ENCODE measurements around the gene CSTPP1.

The CSTPP1 gene

DNA sequence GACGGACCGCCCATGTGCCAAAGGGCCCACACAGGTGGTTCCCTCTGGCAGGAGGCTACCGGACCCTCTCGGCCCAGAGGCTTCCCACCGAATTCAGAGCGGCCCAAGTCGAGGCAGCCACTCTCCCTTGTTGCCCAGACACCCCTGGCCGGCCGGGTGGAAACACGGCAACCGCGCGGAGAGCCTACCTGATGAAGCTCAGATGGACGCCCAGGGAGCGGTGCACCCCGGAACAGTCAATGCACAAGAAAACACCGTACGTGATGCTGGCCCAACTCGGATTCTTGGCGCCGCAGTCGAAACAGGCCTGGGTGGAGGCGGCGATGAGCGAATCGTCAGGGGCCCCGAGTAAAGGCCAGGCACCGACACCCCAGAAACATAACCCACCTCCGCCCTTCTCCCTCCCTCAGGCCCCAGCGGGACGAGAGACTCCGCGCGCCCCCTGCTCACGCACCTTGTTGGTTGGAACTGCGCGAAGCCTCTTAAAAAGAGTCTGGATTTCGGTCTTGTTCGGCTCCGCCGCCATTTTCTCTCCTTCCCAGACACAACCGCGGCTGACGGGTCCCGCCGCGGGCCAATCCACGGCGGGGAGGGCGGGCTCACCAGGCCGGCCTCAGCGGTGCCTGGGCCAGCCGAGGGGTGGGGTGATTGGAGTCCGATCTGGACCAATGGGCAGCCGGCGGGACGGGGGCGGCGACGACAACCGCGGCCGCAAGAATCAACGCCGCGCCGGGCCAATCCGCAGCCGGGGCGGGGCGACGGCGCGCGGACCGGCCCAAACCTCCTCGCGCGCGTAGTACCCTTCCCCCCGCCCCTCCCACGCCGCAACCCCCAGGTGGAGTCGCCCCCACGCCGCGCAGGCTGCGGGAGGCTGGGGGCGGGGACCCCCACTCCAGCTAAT lies 240.0 kb downstream of the CSTPP1 start, which contains the start of gene ARFGAP2:
Gene ARFGAP2 (minus strand): TSS at position 552 of the 901 bp plus-strand sequence. CDS start 26 bp downstream, at position 526.
- Histone ChIP-seq H3K36me3 (ENCODE audit: insufficient read depth, low read length) (peaks cover 38% of the 10 kb centered on the region), H2AFZ (ENCODE audit: low read depth, low read length) (peak within 1 kb of the TSS; percentile 98), H3K9me3 (ENCODE audit: insufficient read depth, low read length, severe bottlenecking) (no peaks in the 10 kb centered on the region), H3K79me2 (ENCODE audit: insufficient read depth, low read length) (peaks cover 50% of the 10 kb centered on the region), H3K9ac (ENCODE audit: low read depth, low read length) (peak within 1 kb of the TSS; percentile 93), H3K27me3 (ENCODE audit: insufficient read depth, low read length, poor library complexity) (no peaks in the 10 kb centered on the region), H3K4me3 (ENCODE audit: low read depth in 1 of 2, low read length in 2 of 2) (peak within 1 kb of the TSS; percentile 91 to 92), H3K4me2 (ENCODE audit: insufficient read depth, low read length) (peak within 1 kb of the TSS; percentile 99), H4K20me1 (ENCODE audit: insufficient read depth, low read length) (peaks cover 29% of the 10 kb centered on the region), H3K4me1 (ENCODE audit: insufficient read depth, low read length) (peaks cover 52% of the 10 kb centered on the region), H3K27ac (ENCODE audit: low read length) (peak within 1 kb of the TSS; percentile 90)
- no peak for TF ChIP-seq EZH2 (IDR thresholded peaks at IDR 0.05; ENCODE audit: borderline replicate concordance, low read depth, low read length, severe bottlenecking)
- TF ChIP-seq CTCF (IDR thresholded peaks at IDR 0.05; ENCODE audit: borderline replicate concordance, extremely low read depth, low read length, poor library complexity, severe bottlenecking), result no peak
- DNase-seq, result peak; percentile 97
- ATAC-seq (ENCODE audit: insufficient read depth, low read depth), result peak; percentile 95

DNA sequence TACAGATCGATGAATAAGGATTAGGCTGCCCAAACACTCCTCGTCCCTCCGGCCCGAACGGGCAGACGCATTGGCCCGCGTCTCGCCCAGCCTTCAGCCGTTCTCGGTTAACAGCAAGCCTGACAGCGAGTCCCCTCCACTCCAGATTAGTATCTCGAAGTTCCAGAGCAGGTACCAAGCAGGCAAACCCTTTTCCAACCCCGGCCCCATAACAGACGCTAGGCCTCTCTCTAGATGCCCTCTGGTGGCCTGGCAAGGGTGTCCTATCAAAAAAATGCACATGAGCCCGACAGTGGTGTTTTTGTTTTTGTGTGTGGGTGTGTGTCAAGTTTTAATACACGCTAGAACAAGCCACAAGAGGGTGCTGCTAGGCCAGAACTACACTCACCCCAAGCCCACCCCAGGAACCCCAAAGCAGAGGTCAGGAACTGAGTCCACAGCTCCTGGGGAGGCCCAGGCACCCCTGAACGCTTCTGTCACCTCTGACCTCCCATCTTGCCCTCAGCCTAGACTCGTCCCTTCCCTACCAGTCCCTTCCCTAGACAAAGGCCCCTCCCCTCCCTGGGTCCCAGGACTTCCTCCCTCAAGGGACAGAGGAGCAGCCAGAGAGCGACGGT lies 240.8 kb downstream of the CSTPP1 start:
- ATAC-seq (ENCODE audit: insufficient read depth, low read depth), result peak; percentile 46

DNA sequence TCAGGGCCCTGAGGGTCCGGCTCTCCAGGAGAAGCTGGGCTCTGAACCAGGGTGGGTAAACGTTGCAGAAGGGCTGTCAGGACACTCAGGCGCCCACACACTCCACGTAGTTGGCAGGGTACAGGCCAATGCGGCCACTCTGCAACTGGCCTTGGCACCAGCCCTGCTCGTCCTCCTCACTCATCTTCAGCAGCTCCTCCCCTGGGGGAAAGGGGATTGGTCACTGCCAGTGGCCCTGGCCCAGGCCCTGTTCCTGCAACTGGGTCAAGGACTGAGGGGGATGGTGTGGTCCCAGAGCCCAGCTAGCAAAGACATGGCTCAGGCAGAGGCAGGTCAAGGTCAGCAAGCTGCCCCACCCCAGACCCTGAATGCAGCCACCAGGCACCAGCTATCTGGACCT lies 241.3 kb downstream of the CSTPP1 start:
- H3K4me1 ChIP-seq (ENCODE audit: insufficient read depth, low read length), result peaks cover 44% of the 10 kb centered on the region
- no peak for TF ChIP-seq CTCF (IDR thresholded peaks at IDR 0.05; ENCODE audit: borderline replicate concordance, extremely low read depth, low read length, poor library complexity, severe bottlenecking)
- no peak for TF ChIP-seq EZH2 (IDR thresholded peaks at IDR 0.05; ENCODE audit: borderline replicate concordance, low read depth, low read length, severe bottlenecking)
- peaks cover 25% of the 10 kb centered on the region for H3K36me3 ChIP-seq (ENCODE audit: insufficient read depth, low read length)
- H3K27ac ChIP-seq (ENCODE audit: low read length), result peak overlapping the region; percentile 89
- peak overlapping the region; percentile 98 for H2AFZ ChIP-seq (ENCODE audit: low read depth, low read length)
- peak overlapping the region; percentile 93 for H3K9ac ChIP-seq (ENCODE audit: low read depth, low read length)
- H3K4me3 ChIP-seq (ENCODE audit: low read depth in 1 of 2, low read length in 2 of 2), result peak overlapping the region in 1 of 2 experiments; percentile 72; a peak in 2 of 4 replicates
- no peaks in the 10 kb centered on the region for H3K9me3 ChIP-seq (ENCODE audit: insufficient read depth, low read length, severe bottlenecking)
- ATAC-seq (ENCODE audit: insufficient read depth, low read depth) (no peak), DNase-seq (no peak)
- peaks cover 17% of the 10 kb centered on the region for H4K20me1 ChIP-seq (ENCODE audit: insufficient read depth, low read length)
- H3K4me2 ChIP-seq (ENCODE audit: insufficient read depth, low read length), result peak overlapping the region; percentile 88
- H3K27me3 ChIP-seq (ENCODE audit: insufficient read depth, low read length, poor library complexity), result no peaks in the 10 kb centered on the region
- peaks cover 37% of the 10 kb centered on the region for H3K79me2 ChIP-seq (ENCODE audit: insufficient read depth, low read length)

More for the DNA sequence above, 240.8 kb downstream of the CSTPP1 start:
- peaks cover 22% of the 10 kb centered on the region for H4K20me1 ChIP-seq (ENCODE audit: insufficient read depth, low read length)
- H3K4me1 ChIP-seq (ENCODE audit: insufficient read depth, low read length), result peaks cover 49% of the 10 kb centered on the region
- H3K9me3 ChIP-seq (ENCODE audit: insufficient read depth, low read length, severe bottlenecking), result no peaks in the 10 kb centered on the region
- H3K27ac ChIP-seq (ENCODE audit: low read length), result peak overlapping the region; percentile 89
- TF ChIP-seq CTCF (IDR thresholded peaks at IDR 0.05; ENCODE audit: borderline replicate concordance, extremely low read depth, low read length, poor library complexity, severe bottlenecking), result peak; percentile 73
- TF ChIP-seq EZH2 (IDR thresholded peaks at IDR 0.05; ENCODE audit: borderline replicate concordance, low read depth, low read length, severe bottlenecking), result no peak
- H3K4me2 ChIP-seq (ENCODE audit: insufficient read depth, low read length), result peak overlapping the region; percentile 88
- peak overlapping the region; percentile 93 for H3K9ac ChIP-seq (ENCODE audit: low read depth, low read length)
- H3K27me3 ChIP-seq (ENCODE audit: insufficient read depth, low read length, poor library complexity), result no peaks in the 10 kb centered on the region
- H3K79me2 ChIP-seq (ENCODE audit: insufficient read depth, low read length), result peaks cover 42% of the 10 kb centered on the region
- peak overlapping the region; percentile 98 for H2AFZ ChIP-seq (ENCODE audit: low read depth, low read length)
- H3K4me3 ChIP-seq (ENCODE audit: low read depth in 1 of 2, low read length in 2 of 2), result peak overlapping the region; percentile 61 to 72
- DNase-seq, result peak; percentile 72
- peaks cover 30% of the 10 kb centered on the region for H3K36me3 ChIP-seq (ENCODE audit: insufficient read depth, low read length)

Measured in DND-41 (cell line).